NCI-H82 treated with DMSO at 0.1 percent for 48 hours (cell line): Measurements from ENCODE around the gene FPGS.
A peak's percentile ranks its signal among the peaks of the same experiment; 100 is the strongest.
"Not testable (repeated sequence)": the region's sequence is repeated elsewhere in the genome, so short reads cannot be mapped to it uniquely, and the experiment has no call there.

Source experiments
- DNase-seq: peaks from one replicate; lab custom pipeline; 2025; ENCODE audit not compliant: unreplicated experiment; lab: John Stamatoyannopoulos, UW

FPGS gene

GRCh38 chr9:127770905-127771569, 31.6 kb upstream of the FPGS start:
- peak; percentile 95 for DNase-seq

GRCh38 chr9:127771570-127772189, 31.0 kb upstream of the FPGS start:
- no peak for DNase-seq

GRCh38 chr9:127772603-127773002, 30.1 kb upstream of the FPGS start:
- no peak for DNase-seq

GRCh38 chr9:127773272-127773671, 29.4 kb upstream of the FPGS start:
- DNase-seq, result no peak

- no peak for DNase-seq
Measured at GRCh38 chr9:127773981-127774380, 28.7 kb upstream of the FPGS start.

GRCh38 chr9:127776195-127776923, 26.3 kb upstream of the FPGS start:
- DNase-seq, result no peak

GRCh38 chr9:127776924-127777289, 25.8 kb upstream of the FPGS start:
- DNase-seq, result no peak

GRCh38 chr9:127777368-127777980, 25.2 kb upstream of the FPGS start:
- DNase-seq, result no peak

GRCh38 chr9:127778280-127779135, 24.2 kb upstream of the FPGS start, which contains the start of gene SH2D3C:
SH2D3C (minus strand) TSS chr9:127778666; CDS start chr9:127778627, 39 bp downstream.
- no peak for DNase-seq

GRCh38 chr9:127779136-127779981, 23.3 kb upstream of the FPGS start:
- DNase-seq, result no peak

GRCh38 chr9:127780126-127780885, 22.4 kb upstream of the FPGS start:
- no peak for DNase-seq

GRCh38 chr9:127780909-127781308, 21.8 kb upstream of the FPGS start:
- DNase-seq, result not testable (repeated sequence)

- DNase-seq, result no peak
Measured at GRCh38 chr9:127781806-127782205, 20.9 kb upstream of the FPGS start.

- DNase-seq, result no peak
Measured at GRCh38 chr9:127783111-127784008, 19.3 kb upstream of the FPGS start.

- peak; percentile 50 for DNase-seq
Measured at GRCh38 chr9:127785023-127785932, 17.4 kb upstream of the FPGS start.

- peak; percentile 57 for DNase-seq
Measured at GRCh38 chr9:127785933-127786772, 16.5 kb upstream of the FPGS start, which contains the start of gene CDK9. CDK9 (plus strand) TSS chr9:127786034; CDS start chr9:127786149, 115 bp downstream.
